ENCODE measurements around the gene KRTAP10-5. TPM values are rescaled to one million over a fixed set of nuclear protein-coding genes. Genes with fewer than 3 reads are reported as not detected.

KRTAP10-5 gene
- total and polyA plus RNA-seq, 5 donors = not detected

DNA sequence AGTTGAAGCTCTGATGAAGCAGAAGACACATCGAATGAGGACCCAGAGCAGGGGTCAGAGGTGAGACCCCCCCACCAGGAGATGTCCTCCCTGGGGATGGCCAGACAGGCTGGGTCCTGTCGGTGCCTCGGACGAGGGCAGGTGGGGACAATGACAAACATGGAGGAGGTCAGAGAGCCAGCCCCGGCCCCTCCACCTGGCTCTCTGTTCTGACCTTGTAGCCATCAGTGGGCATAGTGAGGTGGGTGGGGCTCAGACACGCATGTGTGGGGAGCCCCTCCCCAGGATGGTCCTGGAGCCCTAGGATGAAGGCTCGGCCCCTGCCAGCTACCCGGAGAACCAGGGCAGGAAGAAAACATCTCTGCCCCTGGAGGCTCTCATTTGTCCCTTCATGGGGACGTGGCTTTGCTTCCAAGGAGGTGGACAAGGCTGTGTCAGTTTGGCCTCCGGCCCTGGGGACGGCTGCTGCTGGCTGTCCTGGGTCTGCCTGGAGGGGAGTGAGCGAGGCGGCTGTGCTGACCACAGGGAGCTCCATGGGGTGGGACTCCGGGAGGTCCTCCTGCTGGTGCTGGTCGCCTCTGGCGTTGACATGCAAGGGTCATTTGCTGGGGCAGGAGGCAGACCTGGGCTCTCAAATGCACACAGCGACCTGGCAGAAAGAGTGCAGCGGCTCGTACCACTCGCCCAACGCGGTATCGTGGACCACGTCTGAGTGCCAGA, 9.3 kb upstream of the KRTAP10-5 start:
- DNase-seq (peak in 1 of 3 donors; percentile 36), ATAC-seq (peak in 1 of 2 donors; percentile 8)
- H3K27ac ChIP-seq (ENCODE audit: low read length) = no peak overlapping the region
- intact Hi-C loops (cut with DNase I) = no loop called here
- no peaks in the 10 kb centered on the region for H3K27me3 ChIP-seq (ENCODE audit: control insufficient read depth, insufficient read depth)
- WGBS = 74% methylated on average over 24 of the region's 24 CpGs
- H3K9me3 ChIP-seq (ENCODE audit: control insufficient read depth, low read length) = no peaks in the 10 kb centered on the region
- no peak overlapping the region for H3K4me3 ChIP-seq (ENCODE audit: low read length)
- H3K4me1 ChIP-seq (ENCODE audit: control insufficient read depth, insufficient read depth, low read length) = no peaks in the 10 kb centered on the region

DNA sequence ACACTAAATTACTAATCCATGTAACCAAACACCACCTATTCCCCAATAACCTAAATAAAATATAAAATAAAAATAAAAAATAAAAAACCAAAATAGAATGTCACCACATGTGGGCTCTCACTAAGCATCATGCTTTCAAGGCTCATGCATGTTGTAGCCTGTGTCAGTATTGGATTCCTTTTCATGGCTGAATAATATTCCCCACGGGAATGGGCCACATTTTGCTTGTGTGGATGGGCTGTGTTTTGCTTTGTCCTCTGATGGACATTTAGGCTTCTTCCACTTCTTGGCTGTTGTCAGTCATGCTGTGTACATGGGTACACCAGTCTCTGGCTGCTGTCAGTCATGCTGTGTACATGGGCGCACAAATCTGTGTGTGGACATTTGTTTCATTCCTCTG, 8.7 kb upstream of the KRTAP10-5 start:
- no peak overlapping the region for H3K4me3 ChIP-seq (ENCODE audit: low read length)
- intact Hi-C loops (cut with DNase I) = no loop called here
- WGBS = 96% methylated on average over 2 of the region's 2 CpGs
- no peak for DNase-seq
- H3K27ac ChIP-seq (ENCODE audit: low read length) = no peak overlapping the region
- ATAC-seq = no peak
- H3K27me3 ChIP-seq (ENCODE audit: control insufficient read depth, insufficient read depth) = no peaks in the 10 kb centered on the region
- no peaks in the 10 kb centered on the region for H3K9me3 ChIP-seq (ENCODE audit: control insufficient read depth, low read length)
- no peaks in the 10 kb centered on the region for H3K4me1 ChIP-seq (ENCODE audit: control insufficient read depth, insufficient read depth, low read length)

- no peak overlapping the region for H3K4me3 ChIP-seq (ENCODE audit: low read length)
- ATAC-seq (no peak), DNase-seq (no peak)
- no peaks in the 10 kb centered on the region for H3K9me3 ChIP-seq (ENCODE audit: control insufficient read depth, low read length)
- intact Hi-C loops (cut with DNase I) = no loop called here
- H3K4me1 ChIP-seq (ENCODE audit: control insufficient read depth, insufficient read depth, low read length) = no peaks in the 10 kb centered on the region
- 79% methylated on average over 3 of the region's 3 CpGs for WGBS
- no peaks in the 10 kb centered on the region for H3K27me3 ChIP-seq (ENCODE audit: control insufficient read depth, insufficient read depth)
- H3K27ac ChIP-seq (ENCODE audit: low read length) = no peak overlapping the region
Measured at GRCh38 chr21:44585892-44586291, 5.5 kb upstream of the KRTAP10-5 start.

DNA sequence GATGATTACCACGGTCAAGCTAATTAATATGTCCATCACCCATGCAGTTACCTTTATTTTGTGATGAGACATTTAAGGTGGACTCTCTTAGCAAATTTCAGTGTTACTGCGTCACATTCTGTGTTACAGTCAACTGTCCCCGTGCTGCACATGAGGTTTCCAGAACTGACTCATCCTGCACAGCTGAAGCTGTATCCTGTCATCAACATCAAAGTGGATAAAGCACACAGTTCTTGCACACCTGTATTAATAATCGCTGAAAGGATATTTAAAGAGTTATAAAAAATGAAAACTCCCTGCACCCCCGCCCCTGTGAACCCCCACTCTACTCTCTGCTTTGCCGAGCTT, 3.4 kb upstream of the KRTAP10-5 start:
- Histone ChIP-seq H3K27ac (ENCODE audit: low read length) (no peak overlapping the region), H3K4me1 (ENCODE audit: control insufficient read depth, insufficient read depth, low read length) (no peaks in the 10 kb centered on the region), H3K4me3 (ENCODE audit: low read length) (no peak overlapping the region), H3K27me3 (ENCODE audit: control insufficient read depth, insufficient read depth) (no peaks in the 10 kb centered on the region), H3K9me3 (ENCODE audit: control insufficient read depth, low read length) (no peaks in the 10 kb centered on the region)
- DNase-seq = no peak
- WGBS = 75% methylated on average over 6 of the region's 6 CpGs
- intact Hi-C loops (cut with DNase I) = no loop called here
- ATAC-seq = no peak

DNA sequence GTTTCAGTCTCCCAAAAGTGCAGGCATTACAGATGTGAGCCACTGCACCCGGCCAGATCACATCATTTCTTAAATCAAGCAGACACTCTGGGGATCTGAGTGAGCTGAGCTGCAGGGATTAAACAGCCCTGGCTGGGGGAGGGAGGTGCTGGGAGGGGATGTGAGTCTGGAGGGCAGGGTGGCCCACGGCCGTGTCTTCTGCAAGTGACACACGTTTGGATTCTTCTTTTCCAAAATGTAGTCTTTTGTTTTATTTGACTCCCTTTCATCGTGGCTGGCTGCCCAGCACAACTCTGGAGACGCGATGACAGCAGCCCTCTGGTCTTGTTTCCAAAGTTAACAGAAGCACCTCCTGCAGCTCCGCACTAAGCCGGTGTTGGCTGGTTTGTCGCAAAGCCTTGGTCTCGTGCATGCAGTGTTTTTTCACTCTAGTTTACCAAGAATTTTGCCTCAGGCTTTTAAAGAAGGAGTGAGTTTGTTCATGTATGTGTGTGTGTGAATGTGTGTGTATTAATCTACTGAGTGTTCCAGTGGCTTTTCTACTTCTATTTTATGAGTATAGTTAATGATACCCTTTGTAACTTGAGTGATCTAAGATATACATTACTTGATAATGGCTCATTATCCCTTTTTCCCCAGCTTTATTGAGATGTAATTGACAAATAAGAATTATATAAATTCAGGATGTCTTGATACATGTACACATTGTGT, 2.8 kb upstream of the KRTAP10-5 start:
- H3K27ac ChIP-seq (ENCODE audit: low read length) = no peak overlapping the region
- DNase-seq (peak in 1 of 3 donors; percentile 31), ATAC-seq (peak in 1 of 2 donors; percentile 38)
- no peaks in the 10 kb centered on the region for H3K9me3 ChIP-seq (ENCODE audit: control insufficient read depth, low read length)
- H3K27me3 ChIP-seq (ENCODE audit: control insufficient read depth, insufficient read depth) = no peaks in the 10 kb centered on the region
- intact Hi-C loops (cut with DNase I) = no loop called here
- 17% methylated on average over 11 of the region's 11 CpGs for WGBS
- no peaks in the 10 kb centered on the region for H3K4me1 ChIP-seq (ENCODE audit: control insufficient read depth, insufficient read depth, low read length)
- no peak overlapping the region for H3K4me3 ChIP-seq (ENCODE audit: low read length)

GRCh38 chr21:44582055-44582454, 1.7 kb upstream of the KRTAP10-5 start:
- no peak for ATAC-seq
- WGBS = 56% methylated on average over 15 of the region's 15 CpGs
- no peaks in the 10 kb centered on the region for H3K27me3 ChIP-seq (ENCODE audit: control insufficient read depth, insufficient read depth)
- intact Hi-C loops (cut with DNase I) = no loop called here
- H3K9me3 ChIP-seq (ENCODE audit: control insufficient read depth, low read length) = no peaks in the 10 kb centered on the region
- no peak overlapping the region for H3K27ac ChIP-seq (ENCODE audit: low read length)
- DNase-seq = no peak
- no peak overlapping the region for H3K4me3 ChIP-seq (ENCODE audit: low read length)
- H3K4me1 ChIP-seq (ENCODE audit: control insufficient read depth, insufficient read depth, low read length) = no peaks in the 10 kb centered on the region

GRCh38 chr21:44581158-44581557, 754 bp upstream of the KRTAP10-5 start:
- H3K4me3 ChIP-seq (ENCODE audit: low read length) = no peak overlapping the region
- no peaks in the 10 kb centered on the region for H3K9me3 ChIP-seq (ENCODE audit: control insufficient read depth, low read length)
- H3K27me3 ChIP-seq (ENCODE audit: control insufficient read depth, insufficient read depth) = no peaks in the 10 kb centered on the region
- no peaks in the 10 kb centered on the region for H3K4me1 ChIP-seq (ENCODE audit: control insufficient read depth, insufficient read depth, low read length)
- intact Hi-C loops (cut with DNase I) = no loop called here
- WGBS = 85% methylated on average over 3 of the region's 3 CpGs
- ATAC-seq (no peak), DNase-seq (no peak)
- no peak overlapping the region for H3K27ac ChIP-seq (ENCODE audit: low read length)

DNA sequence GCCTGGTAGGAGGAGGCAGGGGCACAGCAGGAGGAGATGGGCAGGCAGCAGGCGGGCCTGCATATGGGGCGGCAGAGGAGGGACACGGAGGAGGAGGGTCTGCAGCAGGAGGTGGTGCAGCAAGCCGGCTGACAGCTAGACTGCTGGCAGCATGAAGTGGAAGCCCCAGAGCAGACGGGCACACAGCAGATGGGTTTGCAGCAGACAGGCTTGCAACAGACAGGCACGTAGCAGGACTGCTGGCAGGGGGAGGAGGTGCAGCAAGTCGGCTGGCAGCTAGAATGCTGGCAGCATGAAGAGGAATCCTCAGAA, 615 bp downstream of the KRTAP10-5 start:
- H3K4me3 ChIP-seq (ENCODE audit: low read length) = no peak overlapping the region
- no peaks in the 10 kb centered on the region for H3K27me3 ChIP-seq (ENCODE audit: control insufficient read depth, insufficient read depth)
- DNase-seq (peak in 1 of 3 donors; percentile 30), ATAC-seq (no peak)
- H3K4me1 ChIP-seq (ENCODE audit: control insufficient read depth, insufficient read depth, low read length) = no peaks in the 10 kb centered on the region
- H3K27ac ChIP-seq (ENCODE audit: low read length) = no peak overlapping the region
- 66% methylated on average over 7 of the region's 7 CpGs for WGBS
- H3K9me3 ChIP-seq (ENCODE audit: control insufficient read depth, low read length) = no peaks in the 10 kb centered on the region
- intact Hi-C loops (cut with DNase I) = no loop called here

- intact Hi-C loops (cut with DNase I) = no loop called here
- Histone ChIP-seq H3K27ac (ENCODE audit: low read length) (no peak overlapping the region), H3K4me3 (ENCODE audit: low read length) (no peak overlapping the region), H3K27me3 (ENCODE audit: control insufficient read depth, insufficient read depth) (no peaks in the 10 kb centered on the region), H3K9me3 (ENCODE audit: control insufficient read depth, low read length) (no peaks in the 10 kb centered on the region), H3K4me1 (ENCODE audit: control insufficient read depth, insufficient read depth, low read length) (no peaks in the 10 kb centered on the region)
- no peak for ATAC-seq
- DNase-seq = no peak
- WGBS = 75% methylated on average over 22 of the region's 22 CpGs
Measured at GRCh38 chr21:44579056-44579832, 1.2 kb downstream of the KRTAP10-5 start.

DNA sequence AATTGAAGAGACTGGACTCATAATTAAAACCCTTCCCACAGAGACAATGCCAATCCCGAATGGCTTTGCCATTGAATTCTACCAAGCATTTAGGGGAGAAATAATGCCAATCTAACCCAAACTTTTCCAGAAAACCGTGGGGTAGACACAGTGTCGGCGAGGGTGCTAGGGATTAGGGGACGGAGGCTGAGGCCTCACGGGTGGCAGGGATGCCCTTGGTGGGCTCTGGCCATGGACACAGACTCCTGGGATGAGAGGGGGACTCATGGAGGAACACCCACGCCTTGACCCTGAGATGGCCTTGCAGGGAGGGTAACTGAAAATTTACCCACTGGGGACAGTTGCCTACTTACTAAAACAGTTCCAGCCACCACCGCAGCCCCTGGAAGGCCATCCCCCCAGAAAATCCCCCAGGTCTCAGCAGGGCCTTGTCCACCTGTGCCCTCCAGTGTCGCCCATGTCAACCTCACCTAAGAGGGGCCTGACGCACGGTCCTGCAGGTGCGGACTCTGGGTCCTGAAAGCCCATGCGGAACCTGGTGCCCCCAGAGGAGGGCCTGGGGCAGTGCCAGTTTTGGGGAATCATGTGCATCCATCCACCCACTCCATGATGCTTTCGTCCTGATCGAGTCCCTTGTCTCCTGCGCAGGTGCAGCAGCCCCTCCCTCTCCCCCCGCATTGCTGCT, 1.9 kb downstream of the KRTAP10-5 start:
- WGBS = 91% methylated on average over 17 of the region's 17 CpGs
- H3K4me3 ChIP-seq (ENCODE audit: low read length) = no peak overlapping the region
- H3K27me3 ChIP-seq (ENCODE audit: control insufficient read depth, insufficient read depth) = no peaks in the 10 kb centered on the region
- H3K9me3 ChIP-seq (ENCODE audit: control insufficient read depth, low read length) = no peaks in the 10 kb centered on the region
- H3K4me1 ChIP-seq (ENCODE audit: control insufficient read depth, insufficient read depth, low read length) = no peaks in the 10 kb centered on the region
- peak in 1 of 3 donors; percentile 23 for DNase-seq
- intact Hi-C loops (cut with DNase I) = no loop called here
- ATAC-seq = no peak
- no peak overlapping the region for H3K27ac ChIP-seq (ENCODE audit: low read length)

DNA sequence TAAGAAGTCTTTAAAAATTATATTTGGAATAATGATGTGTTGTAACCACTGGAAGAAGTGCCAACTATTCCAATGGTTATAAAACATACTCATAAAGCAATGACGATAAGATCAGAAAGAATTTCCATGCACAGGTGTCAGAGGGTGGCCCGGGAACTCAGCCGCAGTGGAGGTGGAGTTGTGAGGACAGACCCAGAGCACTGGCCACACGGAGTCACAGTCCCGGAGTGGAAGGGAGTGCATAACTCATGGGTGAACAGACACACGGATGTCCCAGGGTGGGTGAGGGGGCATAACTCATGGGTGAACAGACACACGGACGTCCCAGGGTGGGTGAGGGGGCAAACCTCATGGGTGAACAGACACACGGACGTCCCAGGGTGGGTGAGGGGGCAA, 4.4 kb downstream of the KRTAP10-5 start:
- no peaks in the 10 kb centered on the region for H3K27me3 ChIP-seq (ENCODE audit: control insufficient read depth, insufficient read depth)
- 88% methylated on average over 10 of the region's 10 CpGs for WGBS

More for the DNA sequence above, 4.4 kb downstream of the KRTAP10-5 start:
- Histone ChIP-seq H3K4me3 (ENCODE audit: low read length) (no peak overlapping the region), H3K27ac (ENCODE audit: low read length) (no peak overlapping the region), H3K4me1 (ENCODE audit: control insufficient read depth, insufficient read depth, low read length) (no peaks in the 10 kb centered on the region), H3K9me3 (ENCODE audit: control insufficient read depth, low read length) (no peaks in the 10 kb centered on the region)
- ATAC-seq = no peak
- intact Hi-C loops (cut with DNase I) = no loop called here
- DNase-seq = peak in 1 of 3 donors; percentile 33

Data from right cardiac atrium (tissue), 5 donors.